HG03095 (cell line): ENCODE results near the gene RUVBL2.
A peak's percentile ranks its signal among the peaks of the same experiment; 100 is the strongest.

Experiments used
- ATAC-seq: cut with Tn5 transposase; IDR thresholded peaks from one replicate; pipeline ENCODE4 v1.9.1; 2021; ENCODE audit warnings: moderate library complexity; ENCODE audit not compliant: unreplicated experiment

The RUVBL2 gene

DNA sequence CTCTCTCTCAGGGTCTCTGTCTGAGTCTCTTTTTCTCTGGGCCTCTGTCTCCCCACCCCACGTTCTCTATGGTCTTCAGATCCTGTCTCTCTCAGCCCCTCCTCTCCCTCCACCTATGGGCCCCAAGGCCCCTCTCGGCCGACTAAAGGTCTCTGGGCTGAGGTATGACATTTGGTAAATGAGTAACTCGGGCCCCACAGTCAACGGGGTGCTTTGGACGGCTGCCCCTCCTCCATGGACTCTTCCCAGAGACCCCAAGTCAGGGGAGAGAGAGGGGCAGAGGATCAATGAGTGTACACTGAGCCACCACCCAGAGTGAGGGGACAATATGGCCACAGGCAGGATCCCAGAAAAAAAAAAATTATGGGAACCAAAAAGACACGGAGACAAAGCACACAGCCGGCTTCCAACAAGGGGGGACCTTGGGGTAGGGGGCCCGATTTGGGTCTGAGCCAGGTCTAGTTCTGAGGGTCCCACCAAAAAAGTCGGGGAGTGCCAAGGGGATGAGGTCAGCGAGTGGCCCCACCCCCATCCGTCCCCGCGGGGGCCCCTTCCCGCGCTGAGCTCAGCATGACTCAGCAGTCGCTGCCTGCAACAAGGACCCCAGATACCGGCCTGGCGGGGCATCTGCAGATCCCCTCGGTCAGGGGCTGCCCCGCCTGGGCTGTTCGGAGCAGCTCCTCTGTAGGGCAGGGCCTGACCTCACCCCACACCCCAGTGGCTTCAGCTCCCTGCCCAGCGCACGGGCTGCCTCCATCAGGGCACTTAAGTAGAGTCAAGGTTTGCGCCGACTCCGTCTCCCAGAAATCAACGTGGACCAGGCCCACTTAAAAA, 30.1 kb upstream of the RUVBL2 start:
- ATAC-seq: no peak

DNA sequence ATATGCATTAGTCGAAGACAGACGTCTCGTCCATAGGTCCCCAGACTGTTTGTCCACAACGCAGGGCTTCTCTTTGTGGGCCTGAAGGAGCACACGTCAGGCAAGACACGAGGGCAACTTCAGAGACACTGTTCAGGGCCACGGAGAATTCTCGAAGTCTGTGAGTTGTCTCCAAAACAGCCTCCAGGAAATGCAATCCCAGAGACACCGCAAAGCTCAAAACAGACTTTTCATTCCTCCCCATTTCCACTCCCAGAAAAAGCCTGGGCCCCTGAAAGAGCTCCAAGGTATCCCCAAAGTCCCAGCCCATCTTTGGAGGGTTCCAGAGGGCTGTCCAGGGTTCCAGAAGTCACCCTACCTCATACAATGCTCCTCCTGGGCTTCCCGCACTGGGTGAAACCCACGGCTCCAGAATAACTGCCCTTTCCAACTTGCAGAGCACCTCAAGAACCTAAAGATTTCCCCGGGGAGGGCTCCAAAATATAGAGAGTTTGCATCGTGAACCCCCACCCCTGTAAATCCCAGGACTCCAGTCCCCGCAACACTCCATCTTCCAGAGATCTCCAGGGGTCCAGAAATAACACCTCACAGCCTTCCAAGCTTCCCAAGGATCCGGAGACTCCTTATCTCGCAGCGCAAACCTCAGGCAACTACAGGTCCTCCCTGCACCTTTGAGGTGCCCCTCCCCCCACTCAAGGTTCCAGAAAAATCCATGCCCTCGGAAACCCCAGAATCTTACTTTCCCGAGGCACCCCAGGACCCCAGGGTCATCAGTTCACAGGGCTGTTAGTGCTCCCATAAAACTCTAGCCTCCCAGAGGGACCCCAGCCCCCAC, 29.3 kb upstream of the RUVBL2 start:
- ATAC-seq: no peak

DNA sequence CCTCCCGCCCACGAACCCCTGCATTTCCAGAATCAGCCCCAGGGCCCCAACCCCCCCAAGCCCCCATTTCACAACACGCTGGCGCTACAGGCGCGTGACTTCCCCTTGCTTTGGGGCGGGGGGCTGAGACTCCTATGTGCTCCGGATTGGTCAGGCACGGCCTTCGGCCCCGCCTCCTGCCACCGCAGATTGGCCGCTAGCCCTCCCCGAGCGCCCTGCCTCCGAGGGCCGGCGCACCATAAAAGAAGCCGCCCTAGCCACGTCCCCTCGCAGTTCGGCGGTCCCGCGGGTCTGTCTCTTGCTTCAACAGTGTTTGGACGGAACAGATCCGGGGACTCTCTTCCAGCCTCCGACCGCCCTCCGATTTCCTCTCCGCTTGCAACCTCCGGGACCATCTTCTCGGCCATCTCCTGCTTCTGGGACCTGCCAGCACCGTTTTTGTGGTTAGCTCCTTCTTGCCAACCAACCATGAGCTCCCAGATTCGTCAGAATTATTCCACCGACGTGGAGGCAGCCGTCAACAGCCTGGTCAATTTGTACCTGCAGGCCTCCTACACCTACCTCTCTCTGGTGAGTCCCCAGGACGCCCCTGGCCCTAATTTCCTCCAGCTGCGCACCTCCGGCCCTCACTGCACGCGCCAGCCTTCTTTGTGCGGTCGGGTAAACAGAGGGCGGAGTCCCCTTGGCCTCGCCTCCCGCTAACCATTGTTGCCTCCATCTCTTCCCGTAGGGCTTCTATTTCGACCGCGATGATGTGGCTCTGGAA, 28.5 kb upstream of the RUVBL2 start, which contains the start of gene FTL:
FTL (plus strand) TSS at position 270 of the 766 bp plus-strand sequence; CDS start at position 469, 199 bp downstream.
- ATAC-seq: peak; percentile 34

DNA sequence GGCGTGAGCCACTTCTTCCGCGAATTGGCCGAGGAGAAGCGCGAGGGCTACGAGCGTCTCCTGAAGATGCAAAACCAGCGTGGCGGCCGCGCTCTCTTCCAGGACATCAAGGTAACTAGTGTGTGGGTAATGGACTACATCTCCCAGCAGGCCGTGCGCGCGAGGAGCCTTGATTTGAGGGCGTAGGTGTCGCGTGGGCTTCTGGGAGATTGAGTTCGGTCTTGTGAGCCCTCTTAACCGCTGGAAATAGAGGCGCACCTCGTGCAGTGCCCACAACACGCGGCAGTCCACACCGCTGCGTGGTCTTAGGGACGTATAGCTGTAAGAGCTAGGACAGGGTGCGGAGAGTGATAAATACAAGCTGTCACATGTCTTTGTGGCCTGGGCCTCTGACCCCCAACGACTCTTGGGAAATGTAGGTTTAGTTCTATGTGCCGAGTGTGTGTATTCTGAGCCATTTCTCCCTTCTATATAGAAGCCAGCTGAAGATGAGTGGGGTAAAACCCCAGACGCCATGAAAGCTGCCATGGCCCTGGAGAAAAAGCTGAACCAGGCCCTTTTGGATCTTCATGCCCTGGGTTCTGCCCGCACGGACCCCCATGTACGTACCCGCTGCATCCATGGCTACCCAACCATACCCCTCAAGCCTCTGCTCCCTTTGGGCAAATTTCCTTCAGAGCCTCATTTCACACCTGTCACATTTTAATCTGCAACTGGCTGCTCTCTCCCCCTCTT, 27.7 kb upstream of the RUVBL2 start:
- ATAC-seq: no peak

DNA sequence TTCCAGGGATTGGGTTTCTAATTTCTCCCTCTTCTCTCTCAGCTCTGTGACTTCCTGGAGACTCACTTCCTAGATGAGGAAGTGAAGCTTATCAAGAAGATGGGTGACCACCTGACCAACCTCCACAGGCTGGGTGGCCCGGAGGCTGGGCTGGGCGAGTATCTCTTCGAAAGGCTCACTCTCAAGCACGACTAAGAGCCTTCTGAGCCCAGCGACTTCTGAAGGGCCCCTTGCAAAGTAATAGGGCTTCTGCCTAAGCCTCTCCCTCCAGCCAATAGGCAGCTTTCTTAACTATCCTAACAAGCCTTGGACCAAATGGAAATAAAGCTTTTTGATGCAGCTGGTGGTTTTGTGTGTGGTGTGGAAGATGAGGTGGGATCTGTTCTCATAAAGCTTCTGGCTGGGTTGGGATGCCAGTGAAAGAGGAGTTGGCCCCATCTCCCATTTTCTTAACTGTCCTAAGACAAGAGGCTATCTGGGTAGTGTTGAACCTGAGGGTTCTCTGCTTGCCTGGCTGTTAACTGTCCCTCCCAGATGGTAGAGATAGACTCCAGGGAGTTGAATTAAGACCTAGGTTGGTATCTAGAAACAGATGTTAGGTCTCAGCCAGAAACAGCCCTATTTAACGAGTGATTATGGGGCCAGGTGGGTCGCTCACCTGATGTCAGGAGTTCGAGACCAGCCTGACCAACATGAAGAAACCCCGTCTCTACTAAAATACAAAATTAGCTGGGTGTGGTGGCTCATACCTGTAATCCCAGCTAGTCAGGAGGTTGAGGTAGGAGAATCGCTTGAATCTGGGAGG, 26.9 kb upstream of the RUVBL2 start:
- ATAC-seq: no peak

DNA sequence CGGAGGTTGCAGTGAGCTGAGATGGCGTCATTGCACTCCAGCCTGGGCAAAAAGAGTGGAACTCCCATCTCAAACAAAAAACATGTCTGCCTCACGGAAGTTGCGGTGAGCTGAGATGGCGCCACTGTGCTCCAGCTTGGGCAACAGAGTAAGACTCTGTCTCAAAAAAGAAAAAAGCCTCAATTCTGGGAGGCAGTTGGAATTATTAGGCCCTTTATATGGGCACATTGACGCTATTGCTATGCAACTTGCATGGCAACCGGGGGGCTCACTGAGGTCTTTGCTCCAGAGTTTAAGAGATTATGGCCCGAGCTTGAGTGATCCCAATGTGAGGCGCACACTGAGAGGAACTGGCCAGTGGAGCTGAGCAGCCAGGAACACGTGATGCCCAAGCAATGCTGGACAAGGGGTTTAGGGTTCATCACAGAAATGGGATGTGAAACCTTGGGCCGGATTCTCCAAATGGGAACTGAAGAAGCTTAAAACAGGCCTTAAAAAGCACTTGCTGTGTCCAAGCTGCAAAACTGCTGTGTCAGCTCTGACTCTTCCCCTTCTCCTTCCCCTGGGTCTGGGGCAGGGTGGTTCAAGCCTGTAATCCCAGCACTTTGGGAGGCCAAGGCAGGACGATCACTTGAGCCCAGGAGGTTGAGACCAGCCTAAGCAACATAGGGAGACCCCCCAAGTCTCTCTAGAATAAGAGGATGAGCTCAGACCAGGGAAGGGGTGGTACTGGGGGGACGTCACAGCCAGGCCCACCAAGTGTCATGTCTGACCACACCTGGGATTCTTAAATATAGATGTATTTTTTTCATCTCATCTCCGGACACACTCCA, 26.1 kb upstream of the RUVBL2 start:
- ATAC-seq: no peak

DNA sequence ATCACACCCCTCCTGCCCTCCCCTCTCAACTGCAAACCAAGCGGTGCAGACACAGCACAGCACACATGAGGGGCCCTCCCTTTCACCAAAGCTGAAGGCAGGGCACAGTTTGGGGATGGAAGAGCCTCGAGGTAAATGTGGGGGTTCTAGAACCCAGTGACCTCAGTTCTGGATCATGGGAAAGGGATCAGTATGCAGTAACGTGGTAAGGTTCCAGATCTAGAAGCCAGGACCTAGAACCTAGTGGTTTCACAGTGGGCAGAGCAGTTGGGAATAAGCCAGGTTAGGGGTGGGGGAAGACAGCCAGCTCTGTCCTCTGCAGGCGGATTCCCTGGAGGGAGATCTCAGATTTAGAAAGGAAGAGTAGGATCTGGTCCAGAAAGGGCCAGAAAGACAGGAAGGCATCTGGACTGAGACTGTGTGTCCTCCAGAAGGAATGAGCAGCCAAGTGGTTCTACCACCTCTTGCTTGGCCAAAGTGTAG, 25.5 kb upstream of the RUVBL2 start:
- no peak for ATAC-seq

DNA sequence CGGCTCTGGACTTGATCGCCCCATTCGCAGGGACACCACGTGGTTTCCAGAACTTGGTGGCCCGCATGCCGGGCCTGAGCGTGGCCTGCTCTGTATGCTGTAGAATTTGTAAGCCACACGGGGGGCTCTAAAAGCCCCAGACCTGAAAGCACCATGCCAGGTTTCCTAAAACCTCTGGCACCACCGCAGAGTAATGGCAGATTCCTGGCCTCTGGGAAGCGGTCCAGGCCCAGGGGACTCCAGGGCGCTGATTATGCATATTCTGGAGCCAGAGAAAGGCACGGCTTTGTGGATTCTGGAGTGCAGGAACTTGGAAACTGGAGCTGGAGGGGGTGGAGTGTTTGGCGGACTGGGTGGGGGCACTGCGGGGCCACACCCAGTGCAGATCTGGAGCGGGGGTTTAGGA, 24.9 kb upstream of the RUVBL2 start:
- ATAC-seq: no peak

DNA sequence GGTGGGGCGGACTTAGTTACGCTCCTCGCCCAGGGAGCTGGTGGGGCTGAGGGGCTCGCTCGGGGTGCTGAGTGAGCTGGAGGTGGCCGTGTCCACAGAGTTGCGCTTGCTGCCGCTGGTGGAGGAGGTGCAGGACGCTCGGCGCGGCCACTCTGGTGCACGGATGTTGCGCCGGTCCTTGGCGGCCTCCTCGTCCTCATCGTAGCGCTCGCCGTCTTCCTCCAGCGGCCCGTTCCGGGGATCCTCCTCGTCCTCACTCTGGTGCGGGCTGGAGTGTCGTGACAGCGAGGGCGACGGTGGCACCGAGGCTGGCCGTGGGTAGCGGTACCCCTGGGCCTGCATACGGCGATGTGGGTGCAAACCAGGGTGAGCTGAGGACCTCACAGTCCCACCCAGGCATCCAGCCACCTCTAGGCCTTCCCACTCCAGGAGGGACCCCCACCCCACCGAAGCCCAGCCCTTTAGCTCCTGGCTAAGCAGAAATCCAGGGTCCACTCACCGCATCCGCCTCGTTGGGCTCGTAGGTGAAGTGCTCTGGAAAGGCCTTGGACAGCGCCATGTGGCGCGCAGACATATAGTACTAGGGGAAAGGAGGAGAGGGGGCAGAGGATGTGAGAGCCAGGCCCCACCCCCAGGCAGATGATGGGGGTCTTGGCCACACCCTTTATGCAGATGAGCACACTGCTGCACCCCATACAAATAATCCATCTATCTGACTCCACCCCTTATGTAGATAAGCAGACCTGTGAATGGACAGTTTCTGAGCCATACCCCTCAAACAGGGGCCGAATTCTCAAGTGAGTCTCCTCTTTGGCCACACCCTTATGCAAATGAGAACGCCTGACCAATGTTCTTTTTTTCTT, 24.2 kb upstream of the RUVBL2 start:
- no peak for ATAC-seq

DNA sequence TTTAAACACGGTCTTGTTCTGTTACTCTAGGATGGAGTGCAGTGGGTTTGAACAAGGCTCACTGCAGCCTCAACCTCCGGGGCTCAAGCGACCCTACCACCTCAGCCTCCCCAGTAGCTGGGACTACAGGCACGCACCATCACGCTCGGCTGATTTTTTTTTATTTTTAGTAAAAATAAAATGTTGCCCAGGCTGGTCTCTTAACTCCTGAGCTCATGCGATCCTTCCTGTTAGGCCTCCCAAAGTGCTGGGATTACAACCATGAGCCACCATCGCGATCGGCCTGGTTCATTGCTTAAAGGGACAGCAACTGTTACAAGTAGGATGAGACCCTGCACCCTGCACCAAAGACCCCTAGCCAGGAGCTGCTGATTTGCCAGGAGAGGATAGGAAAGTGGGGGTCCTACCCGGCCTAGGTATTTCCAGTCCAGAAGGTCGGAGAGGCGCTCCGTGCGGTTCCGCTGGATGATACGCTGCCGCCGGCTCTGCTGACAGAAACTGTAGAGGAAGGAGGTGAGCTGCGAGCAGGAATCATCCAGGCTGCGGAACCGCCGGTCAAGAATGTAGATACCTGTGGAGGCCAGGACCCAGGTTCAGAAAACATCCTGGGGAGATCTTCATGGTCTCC, 23.4 kb upstream of the RUVBL2 start:
- no peak for ATAC-seq

DNA sequence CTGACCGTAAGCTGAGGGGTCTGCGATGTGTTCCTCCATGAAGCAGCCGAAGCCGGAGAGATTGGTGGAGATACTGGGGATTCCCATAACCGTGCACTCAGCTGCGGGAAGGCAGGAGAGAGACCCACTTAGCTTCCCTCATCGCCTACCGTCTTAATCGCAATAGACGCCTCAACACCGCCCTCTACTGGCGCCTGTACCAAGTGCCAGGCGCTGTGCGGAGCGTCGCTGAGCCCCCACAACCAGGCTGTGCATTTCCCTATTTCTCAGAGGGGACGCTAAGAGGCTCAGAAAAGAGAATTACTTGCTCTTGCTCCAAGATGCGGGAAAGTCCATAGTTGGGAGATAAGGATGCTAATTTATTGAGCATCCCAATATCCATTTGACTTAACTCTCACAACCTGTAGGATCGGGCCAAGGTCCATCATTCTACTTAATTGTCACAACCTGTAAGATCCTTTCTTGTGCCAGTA, 22.7 kb upstream of the RUVBL2 start:
- ATAC-seq: no peak

DNA sequence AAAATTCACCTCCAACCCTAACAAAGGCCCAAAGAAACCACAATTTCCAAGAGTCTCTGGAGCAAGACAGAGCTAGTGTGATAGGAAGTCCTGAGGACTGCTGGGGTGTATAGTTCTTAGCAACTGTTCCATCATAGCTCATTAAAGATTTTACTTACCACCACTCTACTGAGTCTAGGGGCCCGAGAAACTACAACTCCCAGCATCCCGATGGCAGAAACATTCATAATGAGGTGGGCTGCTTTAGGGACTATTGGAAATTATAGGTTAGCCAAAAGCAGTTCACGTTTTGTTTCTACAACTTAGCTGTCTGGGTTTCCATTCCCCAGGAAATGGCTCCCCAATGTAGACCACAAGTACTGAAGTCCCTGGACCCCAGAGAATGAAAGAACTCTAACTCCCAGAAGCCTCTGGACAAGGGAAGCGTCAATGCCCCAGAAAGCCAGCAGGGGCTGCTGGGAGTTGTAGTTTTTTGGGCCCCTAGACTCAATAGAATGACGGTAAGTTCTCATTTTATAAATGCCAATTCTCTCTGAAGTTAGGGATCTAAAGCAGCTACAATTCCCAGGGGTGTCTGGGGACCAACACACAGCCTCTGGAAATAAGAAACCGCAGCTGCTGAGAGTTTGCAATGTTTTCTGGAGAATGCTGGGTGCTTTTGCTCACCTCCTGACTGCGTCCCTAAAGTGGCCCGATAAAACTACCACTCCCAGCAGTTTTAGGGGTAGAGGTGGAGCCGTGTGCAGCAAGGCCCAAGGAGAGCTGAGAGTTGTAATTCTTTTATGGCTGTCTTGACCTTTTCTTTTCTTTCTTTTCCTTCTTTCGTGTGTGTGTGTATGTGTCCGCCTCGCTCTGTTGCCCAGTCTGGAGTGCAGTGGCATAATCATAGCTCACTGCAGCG, 17.5 kb upstream of the RUVBL2 start:
- ATAC-seq: no peak

DNA sequence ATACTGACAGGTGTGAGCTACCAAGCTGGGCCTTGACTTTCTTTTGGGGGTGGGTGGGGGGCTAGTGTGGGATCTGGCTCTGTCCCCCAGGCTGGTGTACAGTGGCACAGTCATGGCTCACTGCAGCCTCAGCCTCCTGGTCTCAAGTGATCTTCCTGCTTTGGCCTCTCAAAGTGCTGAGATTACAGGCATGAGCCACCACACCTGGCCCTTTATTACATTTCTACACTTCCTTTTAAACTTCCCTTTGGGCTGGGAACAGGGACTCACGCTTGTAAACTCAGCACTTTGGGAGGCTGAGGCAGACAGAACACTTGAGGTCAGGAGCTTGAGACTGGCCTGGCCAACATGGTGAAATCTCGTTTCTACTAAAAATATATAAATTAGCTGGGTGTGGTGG, 16.6 kb upstream of the RUVBL2 start:
- no peak for ATAC-seq

DNA sequence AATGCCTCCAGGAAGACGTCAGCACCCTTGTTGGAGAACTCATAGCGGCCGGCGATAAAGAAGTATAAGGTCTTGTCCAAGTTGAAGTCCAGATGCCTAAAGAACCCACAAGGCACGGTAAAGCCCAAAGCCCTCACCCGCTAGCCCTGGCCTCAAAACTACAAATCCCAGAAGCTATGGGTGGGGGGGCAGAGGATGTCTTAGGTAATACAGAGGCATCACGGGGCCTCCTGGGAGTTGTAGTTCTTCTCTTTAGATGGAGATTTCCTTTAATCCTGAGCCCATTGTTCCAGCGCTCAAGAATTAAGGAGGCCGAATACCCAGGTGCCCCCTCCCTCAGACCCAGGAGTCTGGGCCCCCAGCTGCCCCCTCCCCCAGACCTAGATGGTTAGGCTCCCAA, 11.4 kb upstream of the RUVBL2 start:
- ATAC-seq: no peak

DNA sequence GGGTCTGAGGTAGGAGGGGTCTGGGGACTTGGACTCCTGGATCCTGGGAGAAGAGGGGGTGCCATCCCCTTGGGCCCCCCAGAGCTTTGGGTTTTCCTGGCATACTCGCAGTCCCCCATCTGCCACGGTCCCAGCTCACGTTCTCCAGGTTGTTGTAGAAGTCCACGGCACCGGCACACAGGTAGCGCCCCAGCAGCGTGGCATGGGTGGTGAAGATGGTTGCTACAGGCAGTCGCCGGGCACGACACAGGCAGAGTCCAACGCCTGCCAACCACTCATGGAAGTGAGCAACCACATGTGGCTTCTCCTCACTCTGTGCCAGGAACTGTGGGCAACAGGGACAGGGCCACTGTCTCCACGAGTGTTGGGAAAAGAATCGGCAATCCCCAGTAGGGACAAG, 8.0 kb upstream of the RUVBL2 start:
- ATAC-seq: no peak

DNA sequence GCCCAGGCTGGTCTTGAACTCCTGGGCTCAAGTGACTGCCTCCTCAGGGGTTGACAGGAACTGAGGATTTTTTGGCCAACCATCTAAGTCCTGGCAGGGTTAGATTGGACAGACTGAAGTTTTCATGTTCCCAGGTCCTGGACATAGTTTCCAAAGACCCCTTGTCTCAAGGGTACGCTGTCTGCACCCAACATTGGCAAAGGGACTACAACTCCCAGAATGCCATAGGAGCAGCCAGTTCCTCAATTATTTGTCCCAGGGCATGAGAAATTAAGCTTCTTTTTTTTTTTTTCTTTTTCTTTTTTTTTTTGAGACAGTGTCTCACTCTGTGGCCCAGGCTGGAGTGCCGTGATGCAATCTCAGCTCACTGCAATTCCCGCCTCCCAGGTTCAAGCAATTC, 7.5 kb upstream of the RUVBL2 start:
- no peak for ATAC-seq
